Activated T-cell treated with anti-CD3 and anti-CD28 coated beads, Interleukin-2, amount 50 U/mL, for 48 hours (primary cell): ENCODE results near the gene SPACA7.

ENCODE experiments used
- DNase-seq, 2 experiments: peaks; one replicate each; pipeline ENCODE4 v3.0.0-alpha.2; 2020

The SPACA7 gene, protein sequence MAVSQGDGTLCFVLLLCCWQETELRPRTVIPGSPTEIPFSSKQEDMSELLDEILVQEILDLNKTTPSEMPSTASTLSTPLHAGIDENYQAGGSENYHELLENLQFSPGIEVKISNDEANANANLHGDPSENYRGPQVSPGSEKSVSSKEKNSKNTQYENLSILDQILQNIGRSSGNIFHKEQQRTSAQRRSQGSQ

GRCh38 chr13:112376050-112376681 is at the start of gene SPACA7:
Gene SPACA7 (plus strand): TSS chr13:112376355. CDS start chr13:112376386, 31 bp downstream.
- DNase-seq: no peak

DNA sequence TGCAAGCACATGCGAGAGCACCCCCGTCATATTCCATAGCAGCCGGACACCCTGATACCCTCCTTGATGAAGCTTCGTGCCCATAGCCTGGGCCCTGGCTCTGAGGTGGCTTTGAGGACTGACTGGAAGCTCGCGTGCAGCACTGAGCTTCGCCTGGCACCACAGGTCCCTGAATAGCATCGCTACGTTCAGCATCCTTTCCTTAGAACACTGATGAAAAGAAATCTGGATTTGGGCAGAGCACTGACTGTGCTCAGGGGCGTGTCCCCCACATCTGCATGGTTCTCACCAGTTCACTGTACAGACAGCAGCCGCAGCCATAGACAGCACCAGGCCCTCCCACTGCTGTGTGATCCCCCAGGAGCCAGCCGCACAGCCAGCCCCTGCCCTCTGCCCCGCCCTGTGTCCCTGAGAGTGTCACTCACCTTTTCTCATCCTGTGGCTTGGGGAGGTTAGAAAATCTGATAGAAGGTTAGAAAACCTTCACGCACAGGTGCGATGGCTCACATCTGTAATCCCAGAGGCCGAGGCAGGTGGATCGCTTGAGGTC is 49.3 kb upstream of the SPACA7 start:
- DNase-seq: no peak

DNA sequence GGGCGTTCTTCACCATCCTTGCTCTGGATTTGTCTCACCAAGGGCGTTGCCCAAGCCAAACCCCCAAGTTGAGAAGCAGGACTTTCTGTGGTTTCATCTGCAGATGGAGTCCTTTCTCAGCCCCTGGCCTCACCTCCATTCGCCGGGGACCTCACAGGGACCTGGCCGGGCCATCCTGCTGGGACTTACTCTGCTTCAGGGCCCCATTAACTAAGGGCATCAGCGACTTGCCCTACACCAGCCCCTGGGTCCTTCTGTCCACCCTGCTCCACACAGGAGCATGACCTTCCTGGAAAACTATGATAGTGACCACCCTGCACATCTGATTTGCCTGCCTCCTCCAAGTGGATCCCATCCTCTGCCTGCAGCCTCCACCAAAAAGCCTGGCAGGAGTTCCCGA is 47.2 kb upstream of the SPACA7 start:
- no peak for DNase-seq

DNA sequence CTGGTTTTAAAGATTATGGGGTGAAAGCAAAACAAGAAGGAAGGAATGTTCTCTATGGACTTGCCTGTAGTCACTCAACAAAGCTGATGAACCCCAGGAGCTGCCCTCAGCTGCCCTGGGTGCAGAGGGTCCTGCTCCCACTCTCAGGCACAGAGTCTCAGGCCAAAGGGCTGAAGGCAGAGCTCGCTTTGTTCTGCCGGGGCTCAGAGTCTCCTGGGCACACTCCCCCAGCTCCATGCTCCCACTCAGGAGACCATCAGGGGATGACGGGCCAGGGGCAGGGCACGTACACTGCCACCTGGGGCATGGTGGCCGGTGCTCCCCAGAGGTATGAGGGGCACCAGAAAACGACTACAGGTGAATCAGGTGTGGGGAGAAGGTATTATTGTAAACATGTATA is 46.8 kb upstream of the SPACA7 start:
- no peak for DNase-seq

DNA sequence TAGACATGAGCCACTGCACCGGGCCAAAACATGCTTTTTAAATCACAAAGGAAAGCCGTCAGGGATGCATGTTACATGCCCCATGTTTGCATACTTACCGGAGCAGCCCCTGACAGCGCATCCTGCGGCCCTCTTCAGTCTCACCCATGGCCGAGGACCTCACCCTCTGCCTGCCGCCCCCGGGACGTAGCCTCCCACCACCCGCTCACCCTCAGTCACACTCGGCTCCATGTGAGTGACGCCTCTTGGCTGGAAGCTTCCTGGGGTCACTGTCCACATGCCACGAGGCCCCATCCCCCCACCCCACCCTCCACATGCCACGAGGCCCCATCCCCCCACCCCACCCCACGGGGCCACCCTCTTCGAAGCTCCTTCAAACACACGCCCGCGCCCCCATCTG is 46.1 kb upstream of the SPACA7 start:
- no peak for DNase-seq

DNA sequence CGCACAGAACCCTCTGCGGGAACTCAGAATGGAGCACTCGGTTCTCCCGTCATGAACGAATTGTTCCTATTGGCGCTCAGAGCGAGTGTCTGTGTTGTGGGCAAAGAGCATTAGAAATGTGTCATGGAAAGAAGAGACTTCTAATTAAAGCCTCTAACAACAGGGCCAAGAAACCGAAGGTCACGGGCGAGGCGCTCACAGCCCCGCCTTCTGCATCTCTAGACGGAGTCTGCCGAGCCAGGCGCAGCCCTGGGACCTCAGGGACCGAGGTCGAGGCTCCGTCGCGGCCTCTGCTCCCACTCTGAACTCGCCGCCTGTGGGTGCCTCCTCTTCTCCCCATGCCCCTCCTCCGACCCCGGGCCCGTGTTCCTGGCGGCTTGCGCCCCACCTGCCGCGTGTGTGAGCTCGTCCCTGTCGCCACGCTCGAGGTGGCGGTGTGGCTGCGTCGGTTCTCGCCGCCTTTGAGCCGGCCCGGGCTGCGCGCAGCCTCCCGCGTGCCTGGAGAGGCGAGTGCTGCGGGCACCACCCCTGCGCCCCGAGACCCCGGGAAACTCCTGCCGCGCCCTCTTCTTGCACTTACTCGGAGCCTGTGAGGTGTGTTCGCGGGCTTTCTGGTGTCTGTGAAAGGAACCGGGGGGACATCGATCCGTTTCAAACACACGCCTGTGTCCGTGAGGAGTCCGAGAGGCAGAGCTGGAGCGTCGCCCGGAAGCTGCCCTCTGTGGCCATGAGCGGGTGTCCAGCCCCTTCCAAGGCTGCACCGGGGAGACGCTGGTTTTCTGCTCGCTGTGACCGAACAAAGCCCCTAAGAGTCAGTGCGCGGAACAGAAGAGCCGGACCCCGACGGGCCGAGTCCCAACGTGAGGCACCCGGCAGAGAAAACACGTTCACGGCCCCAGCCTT is 45.4 kb upstream of the SPACA7 start:
- DNase-seq: no peak

DNA sequence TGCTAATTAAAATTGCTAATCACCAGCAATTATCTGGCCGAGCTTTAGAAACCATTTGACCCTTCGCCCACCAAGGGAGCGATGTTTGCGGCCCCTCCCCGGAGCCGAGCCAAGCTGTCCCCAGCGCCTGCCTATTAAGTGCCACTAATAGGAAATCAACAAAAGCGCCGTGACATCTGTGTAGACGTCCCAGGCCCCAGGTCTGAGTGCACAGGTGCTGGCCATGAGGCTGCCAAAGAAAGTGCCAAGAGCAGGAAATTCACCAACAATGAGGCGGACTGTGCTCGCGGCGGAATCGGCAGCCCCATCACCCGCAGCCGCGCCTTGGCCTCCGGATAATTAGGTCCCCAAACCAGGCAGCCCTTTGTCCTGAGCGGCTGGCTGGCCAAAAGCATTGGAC is 44.5 kb upstream of the SPACA7 start:
- DNase-seq: no peak

GRCh38 chr13:112332727-112333126 is 43.4 kb upstream of the SPACA7 start:
- DNase-seq: no peak

GRCh38 chr13:112333756-112334543 is 42.2 kb upstream of the SPACA7 start:
- no peak for DNase-seq

- DNase-seq: no peak
Measured at GRCh38 chr13:112335135-112335534, 41.0 kb upstream of the SPACA7 start.

- no peak for DNase-seq
Measured at GRCh38 chr13:112341446-112341845, 34.7 kb upstream of the SPACA7 start.

- DNase-seq: no peak
Measured at GRCh38 chr13:112341976-112342735, 34.0 kb upstream of the SPACA7 start.

GRCh38 chr13:112342841-112343361 is 33.3 kb upstream of the SPACA7 start:
- no peak for DNase-seq

GRCh38 chr13:112343591-112343990 is 32.6 kb upstream of the SPACA7 start:
- no peak for DNase-seq

DNA sequence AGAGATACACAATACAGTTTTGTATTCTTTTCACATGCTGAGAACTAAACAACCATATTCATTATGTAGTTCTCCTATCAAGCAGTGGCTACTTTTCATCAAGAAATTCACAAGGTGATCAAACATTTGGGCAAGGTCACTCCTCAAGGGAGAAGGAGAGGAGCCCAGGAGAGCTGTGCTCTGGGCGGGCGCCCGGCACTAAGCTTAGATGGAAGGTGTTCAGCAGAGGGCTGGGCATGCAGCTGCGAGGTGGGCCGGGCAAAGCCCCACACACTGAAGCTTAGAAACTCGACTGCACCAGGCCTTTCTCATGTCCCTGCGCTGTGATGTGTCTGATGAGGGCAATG is 30.4 kb upstream of the SPACA7 start:
- no peak for DNase-seq

GRCh38 chr13:112346173-112346898 is 29.8 kb upstream of the SPACA7 start:
- DNase-seq: peak; percentile 20 to 31

DNA sequence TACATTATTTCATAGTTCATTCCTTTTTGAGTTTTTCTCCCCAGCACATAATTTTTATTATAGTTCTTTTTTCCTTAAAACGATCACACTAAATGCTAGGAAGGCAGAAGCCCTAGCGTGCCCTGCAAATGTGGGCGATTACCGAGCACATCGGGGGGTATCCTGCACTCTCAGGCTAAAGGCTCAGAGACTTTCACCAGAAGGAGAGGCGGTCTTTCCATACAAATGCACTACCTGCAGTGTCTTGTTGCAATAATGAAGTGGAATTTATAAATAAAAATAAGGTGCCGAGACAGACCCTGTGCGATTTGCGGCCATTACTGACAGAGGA is 29.3 kb upstream of the SPACA7 start:
- no peak for DNase-seq

- DNase-seq: no peak
Measured at GRCh38 chr13:112347986-112348385, 28.2 kb upstream of the SPACA7 start.

- no peak for DNase-seq
Measured at GRCh38 chr13:112348642-112349345, 27.4 kb upstream of the SPACA7 start.

DNA sequence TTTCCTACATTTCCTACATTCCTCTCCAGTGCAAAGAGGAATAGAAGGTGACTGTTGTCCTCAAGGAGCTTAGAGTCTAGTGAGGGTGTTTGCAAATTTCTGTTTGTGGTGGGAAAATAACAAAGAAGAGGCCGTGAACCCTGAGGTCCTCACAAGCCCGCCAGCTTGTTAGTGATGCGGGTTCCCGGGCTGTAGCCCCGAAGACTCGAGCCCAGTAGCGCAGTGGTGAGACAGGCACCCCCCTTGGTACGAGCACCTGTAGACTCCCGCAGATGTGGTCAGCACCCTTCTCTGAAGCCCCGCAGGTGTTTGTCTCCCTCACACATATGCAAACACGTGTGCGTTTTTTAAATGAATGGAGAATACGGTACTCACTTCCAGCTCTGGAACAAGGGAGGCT is 26.5 kb upstream of the SPACA7 start:
- DNase-seq: no peak

GRCh38 chr13:112350300-112350699 is 25.9 kb upstream of the SPACA7 start:
- no peak for DNase-seq
